Activated naive CD4-positive, alpha-beta T cell treated with anti-CD3 and anti-CD28 coated beads, Interleukin-2, amount 10 ng/mL, durations not matched to agents 5 hours and 36 hours (primary cell): ENCODE measurements around the gene TGFBI. TPM values are rescaled to one million over a fixed set of nuclear protein-coding genes. Genes with fewer than 3 reads are reported as not detected.

Source experiments
- total RNA-seq, 2 experiments: library from RNA; stranded (reverse); gene quantifications; one replicate each; pipeline ENCODE4 v1.2.3, GENCODE V29; 2021

Gene TGFBI
- under 1 TPM in 1 of 2 experiments, not detected in 1; 0.36 TPM for total RNA-seq

DNA sequence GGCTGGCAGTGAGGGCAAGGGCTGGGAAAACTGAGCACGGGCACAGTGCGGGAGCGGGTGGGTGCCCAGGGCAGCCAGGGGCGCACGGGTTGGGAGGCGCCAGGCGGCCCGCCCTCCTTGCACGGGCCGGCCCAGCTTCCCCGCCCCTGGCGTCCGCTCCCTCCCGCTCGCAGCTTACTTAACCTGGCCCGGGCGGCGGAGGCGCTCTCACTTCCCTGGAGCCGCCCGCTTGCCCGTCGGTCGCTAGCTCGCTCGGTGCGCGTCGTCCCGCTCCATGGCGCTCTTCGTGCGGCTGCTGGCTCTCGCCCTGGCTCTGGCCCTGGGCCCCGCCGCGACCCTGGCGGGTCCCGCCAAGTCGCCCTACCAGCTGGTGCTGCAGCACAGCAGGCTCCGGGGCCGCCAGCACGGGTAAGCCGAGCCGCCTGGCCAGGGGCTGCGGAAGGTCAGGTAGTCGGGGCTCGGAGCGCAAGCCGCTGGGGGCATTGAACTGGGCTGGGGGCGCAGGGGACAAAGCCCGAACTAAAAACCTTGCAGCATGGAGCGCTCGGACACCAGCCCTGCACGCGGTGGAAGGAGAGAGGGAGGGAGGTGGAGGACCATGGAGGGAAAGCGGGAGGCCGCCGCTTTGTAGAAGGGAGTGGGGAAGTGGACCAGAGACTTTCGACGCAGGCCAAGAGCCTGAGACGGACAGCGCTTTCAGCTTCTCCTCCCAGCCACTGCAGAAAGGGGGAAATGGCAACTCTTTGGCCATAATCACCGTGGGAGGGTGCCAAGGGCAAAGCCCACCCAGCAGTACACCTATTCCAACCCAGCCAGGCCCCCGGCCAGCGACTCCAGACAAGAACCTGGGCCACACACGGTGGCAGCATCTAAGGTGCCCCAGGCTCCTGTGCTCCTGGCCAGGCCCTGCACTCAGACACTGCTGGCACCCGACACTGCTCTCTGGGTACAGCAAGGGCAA is at the start of gene TGFBI:
Gene TGFBI, plus strand, starts transcription at position 207 of the 961 bp plus-strand sequence. Its CDS starts 68 bp downstream, at position 275.

Other genes starting within 250 kb of the TGFBI start
- gene SLC25A48, start 194.3 kb upstream of the TGFBI start, total RNA-seq = not detected
- not detected for gene IL9, start 133.1 kb upstream of the TGFBI start, total RNA-seq
- not detected for gene LECT2, start 74.0 kb upstream of the TGFBI start, total RNA-seq
- 1 to 10 TPM; 2.0 to 2.3 TPM for gene SMAD5, start 103.9 kb downstream of the TGFBI start, total RNA-seq
- gene SMIM32, start 164.2 kb downstream of the TGFBI start, total RNA-seq = not detected